ES-I3 (cell line): ENCODE measurements around the gene MFAP1.
"Not testable (repeated sequence)": the region's sequence is repeated elsewhere in the genome, so short reads cannot be mapped to it uniquely, and the experiment has no call there.

Source experiments
- H3K36me3 ChIP-seq: 2 replicates; pipeline ENCODE4 v1.6.1; 2013; ENCODE audit warnings: mild to moderate bottlenecking, low read length, control low read depth, moderate library complexity; ENCODE audit not compliant: insufficient read depth
- H3K4me1 ChIP-seq: 2 replicates; pipeline ENCODE4 v1.6.1; 2013; ENCODE audit warnings: mild to moderate bottlenecking, control low read depth, low read length; ENCODE audit not compliant: insufficient read depth
- H3K9ac ChIP-seq: 2 replicates; pipeline ENCODE4 v1.6.1; 2013; ENCODE audit warnings: low read depth, mild to moderate bottlenecking, low read length, moderate library complexity
- H3K9me3 ChIP-seq: 2 replicates; pipeline ENCODE4 v1.6.1; 2013; ENCODE audit warnings: mild to moderate bottlenecking, low read length, moderate library complexity; ENCODE audit not compliant: control insufficient read depth, insufficient read depth

The MFAP1 gene, protein sequence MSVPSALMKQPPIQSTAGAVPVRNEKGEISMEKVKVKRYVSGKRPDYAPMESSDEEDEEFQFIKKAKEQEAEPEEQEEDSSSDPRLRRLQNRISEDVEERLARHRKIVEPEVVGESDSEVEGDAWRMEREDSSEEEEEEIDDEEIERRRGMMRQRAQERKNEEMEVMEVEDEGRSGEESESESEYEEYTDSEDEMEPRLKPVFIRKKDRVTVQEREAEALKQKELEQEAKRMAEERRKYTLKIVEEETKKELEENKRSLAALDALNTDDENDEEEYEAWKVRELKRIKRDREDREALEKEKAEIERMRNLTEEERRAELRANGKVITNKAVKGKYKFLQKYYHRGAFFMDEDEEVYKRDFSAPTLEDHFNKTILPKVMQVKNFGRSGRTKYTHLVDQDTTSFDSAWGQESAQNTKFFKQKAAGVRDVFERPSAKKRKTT

DNA sequence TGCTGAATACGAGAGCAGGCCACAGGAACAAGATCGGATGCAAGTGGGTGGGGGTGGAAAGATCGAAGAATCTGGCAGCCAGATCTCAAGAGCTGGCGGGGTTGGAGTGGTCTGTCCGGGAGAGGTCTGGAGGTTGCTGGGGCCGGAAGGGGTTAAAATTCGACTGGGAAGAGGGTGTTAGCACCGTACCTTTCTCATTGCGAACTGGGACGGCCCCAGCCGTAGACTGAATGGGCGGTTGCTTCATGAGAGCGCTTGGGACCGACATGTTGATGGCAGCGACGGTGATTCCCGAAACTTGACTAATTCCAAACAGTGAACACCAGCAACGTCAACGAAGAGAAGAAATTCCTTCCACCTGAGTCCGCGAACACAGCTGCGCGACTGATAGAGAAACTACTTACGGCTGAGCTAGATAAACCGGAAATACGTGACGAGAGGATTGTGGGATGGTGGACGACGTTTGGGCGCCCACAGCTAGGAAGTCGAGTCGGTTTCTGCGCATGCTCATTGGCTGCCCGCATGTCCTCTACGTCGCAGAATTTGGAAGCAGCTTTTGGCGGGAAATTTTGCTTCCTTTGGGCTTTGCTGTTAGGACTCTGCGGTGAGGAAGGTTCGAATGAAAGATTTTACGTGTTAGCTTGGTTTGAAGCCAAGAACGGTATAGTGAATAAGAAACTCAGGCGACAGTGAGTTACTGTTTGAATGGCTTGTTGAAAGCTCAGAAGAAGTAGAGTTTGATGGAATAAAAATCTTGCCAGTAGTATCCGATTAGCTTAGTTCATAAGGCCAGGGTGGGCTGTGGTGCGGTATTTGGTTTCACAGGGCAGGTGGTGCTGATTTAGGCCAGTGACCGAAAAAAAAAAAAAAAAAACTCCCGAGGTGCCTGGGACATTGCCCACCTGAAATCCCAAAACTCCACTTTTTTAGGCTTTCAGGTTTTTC is at the start of gene MFAP1:
Gene MFAP1, minus strand, starts transcription at position 389 of the 945 bp plus-strand sequence. Its CDS starts 121 bp downstream, at position 268.
- Histone ChIP-seq H3K36me3 (no peaks in the 10 kb centered on the region; the same call in 1 of the 2 replicates), H3K9ac (peak within 1 kb of the TSS; percentile 92), H3K9me3 (no peaks in the 10 kb centered on the region), H3K4me1 (no peaks in the 10 kb centered on the region)

DNA sequence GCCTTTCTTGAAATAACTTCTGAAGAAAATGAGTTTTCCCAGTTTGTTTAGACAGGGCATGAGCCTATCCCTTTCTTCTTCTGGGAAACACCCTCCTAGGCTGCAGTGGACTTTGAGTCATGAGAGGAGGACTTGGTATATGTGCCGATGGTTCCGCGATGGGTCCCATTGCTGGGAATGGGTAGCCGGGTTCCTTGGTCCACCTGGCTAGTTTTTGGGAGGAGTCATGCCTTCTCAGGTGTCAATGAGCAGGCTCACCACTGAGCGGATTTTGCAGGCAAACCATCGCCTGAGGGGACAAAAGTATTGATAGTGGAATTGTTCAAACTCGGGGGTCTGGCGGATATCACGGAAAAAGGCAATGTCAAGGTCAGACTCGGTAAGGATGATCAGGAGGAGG is 49.2 kb upstream of the MFAP1 start:
- H3K36me3 ChIP-seq = no peaks in the 10 kb centered on the region
- no peaks in the 10 kb centered on the region for H3K9me3 ChIP-seq
- no peaks in the 10 kb centered on the region for H3K4me1 ChIP-seq
- no peak overlapping the region for H3K9ac ChIP-seq

DNA sequence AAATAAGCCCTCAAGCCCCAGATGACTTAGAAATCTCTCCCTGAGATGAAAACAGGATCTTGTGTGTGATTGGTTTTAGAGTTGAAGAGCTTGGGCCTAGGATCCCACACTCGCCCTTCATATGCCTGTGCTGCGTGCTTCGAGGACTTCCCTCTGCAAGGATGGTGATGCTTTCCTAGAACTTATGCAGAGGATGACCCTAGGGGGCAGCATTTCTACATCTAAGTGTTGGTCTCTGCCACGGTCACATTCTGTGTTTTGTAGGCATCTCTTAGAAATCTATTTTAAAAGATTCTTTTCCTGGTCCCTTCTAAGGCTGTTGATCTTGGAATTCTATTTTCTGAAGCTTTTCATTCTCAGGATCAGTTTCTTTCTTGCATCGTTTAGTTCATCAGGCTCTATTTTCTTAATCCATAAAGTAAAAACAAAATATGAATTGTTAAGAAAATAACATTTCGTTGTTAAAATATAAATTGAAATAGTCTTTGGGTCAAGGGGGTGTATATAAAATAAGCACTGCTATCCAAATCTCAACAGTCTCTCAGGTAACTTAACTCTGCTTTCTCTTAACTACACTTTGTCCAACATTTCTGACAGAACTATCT is 48.0 kb upstream of the MFAP1 start:
- H3K4me1 ChIP-seq = no peaks in the 10 kb centered on the region
- H3K9ac ChIP-seq = no peak overlapping the region
- H3K9me3 ChIP-seq = no peaks in the 10 kb centered on the region
- H3K36me3 ChIP-seq = no peaks in the 10 kb centered on the region

DNA sequence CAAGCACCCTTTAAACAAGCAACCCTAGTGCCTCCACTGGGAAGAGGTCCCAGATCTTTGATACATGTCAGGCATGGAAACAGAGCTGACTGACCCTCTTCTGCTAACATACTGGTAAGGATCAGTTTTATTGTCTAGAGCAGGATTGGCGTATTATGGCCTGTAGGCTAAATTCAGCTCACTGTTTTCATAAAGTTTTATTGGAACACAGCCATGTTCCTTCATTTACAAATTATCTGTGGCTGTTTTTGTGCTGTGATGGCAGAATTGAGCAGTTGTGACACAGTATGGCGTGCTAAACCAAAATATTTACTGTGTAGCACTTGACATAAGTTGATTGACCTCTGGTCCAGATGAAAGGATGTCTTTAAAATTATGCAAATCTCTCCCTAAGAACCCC is 47.3 kb upstream of the MFAP1 start:
- Histone ChIP-seq H3K4me1 (no peaks in the 10 kb centered on the region), H3K9me3 (no peaks in the 10 kb centered on the region), H3K36me3 (no peaks in the 10 kb centered on the region), H3K9ac (no peak overlapping the region)

DNA sequence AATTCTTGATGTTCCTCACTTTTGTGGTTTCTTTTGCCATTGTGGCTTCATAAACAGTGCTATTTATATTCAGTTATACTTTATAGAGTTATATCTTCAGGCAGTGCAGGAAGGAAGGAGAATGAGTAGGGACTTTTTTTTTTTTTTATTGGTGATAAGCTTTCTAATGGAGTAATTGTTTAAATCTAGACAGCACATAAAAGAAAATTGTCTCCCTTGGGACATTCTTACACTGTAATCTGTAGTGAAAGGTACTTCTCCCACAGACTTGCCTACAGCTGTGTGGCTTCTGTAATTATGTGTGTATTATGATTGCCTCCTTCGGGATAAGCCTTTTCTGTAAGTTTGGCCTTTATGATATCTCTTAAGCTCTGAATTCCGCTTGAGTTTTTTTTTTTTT is 43.9 kb upstream of the MFAP1 start:
- H3K4me1 ChIP-seq = no peaks in the 10 kb centered on the region
- no peak overlapping the region for H3K9ac ChIP-seq
- no peaks in the 10 kb centered on the region for H3K9me3 ChIP-seq
- H3K36me3 ChIP-seq = no peaks in the 10 kb centered on the region

DNA sequence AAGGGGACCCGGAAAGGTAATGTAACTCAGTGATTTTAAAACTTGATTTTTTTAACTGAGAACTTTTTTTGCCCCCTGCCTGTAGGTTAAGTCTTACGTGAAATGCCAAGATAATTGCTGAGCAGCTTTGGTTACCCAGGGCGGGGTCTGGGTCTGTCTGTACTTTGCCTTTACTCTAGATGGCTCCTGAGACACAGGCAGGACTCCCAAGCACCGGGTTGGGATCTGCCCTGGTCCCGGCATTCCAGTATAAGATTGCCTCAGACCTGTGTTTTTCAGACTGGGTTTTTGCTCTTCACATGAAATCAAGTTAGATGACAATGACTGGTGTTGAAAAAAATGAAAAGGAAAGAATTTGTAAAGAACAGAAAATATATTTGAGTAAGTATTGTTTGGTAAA is 42.6 kb upstream of the MFAP1 start:
- H3K9me3 ChIP-seq = no peaks in the 10 kb centered on the region
- H3K36me3 ChIP-seq = no peaks in the 10 kb centered on the region
- H3K9ac ChIP-seq = no peak overlapping the region
- no peaks in the 10 kb centered on the region for H3K4me1 ChIP-seq

DNA sequence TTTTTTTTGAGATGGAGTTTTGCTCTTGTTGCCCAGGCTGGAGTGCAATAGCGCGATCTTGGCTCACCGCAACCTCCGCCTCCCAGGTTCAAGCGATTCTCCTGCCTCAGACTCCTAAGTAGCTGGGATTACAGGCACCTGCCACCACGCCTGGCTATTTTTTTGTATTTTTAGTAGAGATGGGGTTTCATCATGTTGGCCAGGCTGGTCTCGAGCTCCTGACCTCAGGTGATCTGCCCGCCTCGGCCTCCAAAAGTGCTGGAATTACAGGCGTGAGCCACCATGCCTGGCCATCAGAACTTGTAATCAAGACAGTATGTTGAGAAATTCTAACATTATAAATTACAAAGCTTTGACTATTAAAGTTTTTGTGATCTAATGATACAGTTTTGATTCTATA is 42.1 kb upstream of the MFAP1 start:
- H3K9me3 ChIP-seq = not testable (repeated sequence)

DNA sequence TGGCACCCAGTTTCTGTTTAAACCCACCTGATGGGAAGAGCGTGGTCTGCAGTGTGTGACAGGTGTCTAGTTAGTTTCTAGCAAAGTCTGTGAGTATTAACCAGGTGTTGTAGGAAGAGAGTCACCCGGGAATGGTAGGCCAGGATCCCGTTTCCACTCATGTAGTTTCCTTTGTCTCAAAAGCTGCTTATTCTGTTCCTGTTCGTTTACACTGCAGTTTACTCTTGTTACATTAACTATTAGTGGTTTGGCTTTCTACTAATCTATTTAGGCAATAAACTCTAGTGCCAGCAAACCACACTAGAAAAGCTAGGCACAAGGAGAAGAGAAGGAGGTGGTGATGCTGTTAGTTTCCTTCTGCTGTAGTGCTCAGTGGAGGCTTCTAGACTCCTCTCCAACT is 35.1 kb upstream of the MFAP1 start:
- Histone ChIP-seq H3K36me3 (peaks cover 7% of the 10 kb centered on the region; the same call in 1 of the 2 replicates), H3K9ac (no peak overlapping the region), H3K4me1 (no peaks in the 10 kb centered on the region)

More for the DNA sequence above, 42.1 kb upstream of the MFAP1 start:
- H3K36me3 ChIP-seq, H3K9ac ChIP-seq, H3K4me1 ChIP-seq: not testable (repeated sequence)

DNA sequence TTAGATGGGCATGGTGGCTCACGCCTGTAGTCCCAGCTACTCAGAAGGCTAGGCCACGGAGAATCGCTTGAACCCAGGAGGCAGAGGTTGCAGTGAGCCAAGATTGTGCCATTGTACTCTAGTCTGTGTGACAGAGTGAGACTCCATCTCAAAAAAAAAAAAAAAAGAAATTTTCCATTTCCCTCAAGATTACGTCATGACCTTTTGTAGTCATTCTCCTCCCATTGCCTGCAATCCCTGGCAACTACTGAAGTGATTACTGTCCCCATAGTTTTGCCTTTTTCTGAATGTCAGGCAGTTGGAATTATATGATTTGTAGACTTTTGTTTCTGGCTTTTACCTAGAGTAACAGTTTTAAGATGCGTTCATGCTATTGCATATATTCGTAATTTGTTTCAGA is 30.3 kb upstream of the MFAP1 start:
- Histone ChIP-seq H3K36me3 (peaks cover 7% of the 10 kb centered on the region; the same call in 1 of the 2 replicates), H3K9ac (no peak overlapping the region)

More for the DNA sequence above, 35.1 kb upstream of the MFAP1 start:
- no peaks in the 10 kb centered on the region for H3K9me3 ChIP-seq

DNA sequence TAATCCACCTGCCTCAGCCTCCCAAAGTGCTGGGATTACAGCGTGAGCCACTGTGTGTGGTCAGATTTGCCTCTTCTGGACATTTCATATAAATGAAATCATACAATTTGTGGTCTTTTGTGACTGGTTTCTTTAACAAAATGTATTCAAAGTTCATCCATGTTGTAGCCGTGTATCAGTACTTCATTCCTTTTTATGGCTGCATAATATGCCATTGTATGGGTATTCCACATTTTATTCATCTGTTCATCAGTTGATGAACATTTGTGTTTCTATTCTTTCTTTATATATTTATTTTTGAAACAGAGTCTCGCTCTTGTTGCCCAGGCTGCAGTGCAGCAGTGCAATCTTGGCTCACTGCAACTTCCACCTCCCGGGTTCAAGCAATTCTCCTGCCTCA is 28.1 kb upstream of the MFAP1 start:
- Histone ChIP-seq H3K9ac (no peak overlapping the region), H3K9me3 (no peaks in the 10 kb centered on the region), H3K36me3 (no peaks in the 10 kb centered on the region), H3K4me1 (no peaks in the 10 kb centered on the region)

More for the DNA sequence above, 30.3 kb upstream of the MFAP1 start:
- no peaks in the 10 kb centered on the region for H3K9me3 ChIP-seq
- no peaks in the 10 kb centered on the region for H3K4me1 ChIP-seq

DNA sequence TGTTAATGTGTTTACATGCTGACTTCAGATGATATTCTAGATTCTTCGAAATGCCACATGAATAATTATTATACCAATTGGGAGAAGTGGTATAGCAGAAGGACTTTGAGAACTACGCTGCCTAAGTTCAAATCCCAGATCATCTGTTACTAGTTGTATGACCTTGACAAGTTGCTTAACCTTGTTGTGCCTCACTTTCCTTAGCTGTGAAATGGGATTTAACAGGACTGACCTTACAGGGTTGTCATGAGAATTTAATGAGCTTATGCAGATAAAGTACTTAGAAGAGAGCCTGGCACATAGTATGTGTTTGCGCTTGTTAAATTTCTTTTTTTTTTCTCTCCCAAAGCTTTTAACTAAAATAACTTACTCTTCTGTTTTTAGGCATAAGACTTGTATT is 26.8 kb upstream of the MFAP1 start:
- Histone ChIP-seq H3K9me3 (no peaks in the 10 kb centered on the region), H3K36me3 (no peaks in the 10 kb centered on the region), H3K4me1 (no peaks in the 10 kb centered on the region), H3K9ac (no peak overlapping the region)

DNA sequence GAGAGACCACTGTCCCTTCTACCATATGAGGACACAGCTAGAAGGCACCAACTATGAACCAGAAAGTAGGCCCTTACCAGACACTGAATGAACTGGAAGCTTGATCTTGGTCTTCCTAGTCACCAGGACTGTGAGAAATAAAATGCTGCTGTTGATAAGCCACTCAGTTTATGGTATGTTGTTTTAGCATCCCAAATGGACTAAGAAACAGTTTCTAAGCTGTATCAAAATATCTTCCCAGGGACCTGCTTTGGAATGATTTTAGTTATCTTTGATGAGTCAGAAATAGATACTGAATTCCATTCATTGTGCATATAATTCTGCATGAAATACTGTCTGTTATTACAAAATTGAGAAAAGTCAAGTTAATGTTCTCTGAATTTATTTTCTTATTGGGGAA is 20.9 kb upstream of the MFAP1 start:
- no peaks in the 10 kb centered on the region for H3K36me3 ChIP-seq
- H3K9me3 ChIP-seq = no peaks in the 10 kb centered on the region
- H3K9ac ChIP-seq = no peak overlapping the region
- H3K4me1 ChIP-seq = no peaks in the 10 kb centered on the region

DNA sequence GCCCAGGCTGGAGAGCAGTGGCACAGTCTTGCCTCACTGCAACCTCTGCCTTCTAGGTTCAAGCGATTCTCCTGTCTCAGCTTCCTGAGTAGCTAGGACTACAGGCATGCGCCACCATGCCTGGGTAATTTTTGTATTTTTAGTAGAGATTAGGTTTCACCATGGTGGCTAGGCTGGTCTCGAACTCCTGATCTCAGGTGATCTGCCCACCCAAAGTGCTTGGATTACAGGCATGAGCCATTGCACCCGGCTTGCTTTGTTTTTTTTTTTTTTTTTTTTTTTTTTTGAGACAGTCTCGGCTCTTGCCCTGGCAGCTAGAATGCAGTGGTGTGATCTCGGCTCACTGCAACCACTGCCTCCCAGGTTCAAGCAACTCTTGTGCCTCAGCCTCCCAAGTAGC is 8.0 kb upstream of the MFAP1 start:
- H3K9ac ChIP-seq, H3K36me3 ChIP-seq, H3K9me3 ChIP-seq, H3K4me1 ChIP-seq: not testable (repeated sequence)

DNA sequence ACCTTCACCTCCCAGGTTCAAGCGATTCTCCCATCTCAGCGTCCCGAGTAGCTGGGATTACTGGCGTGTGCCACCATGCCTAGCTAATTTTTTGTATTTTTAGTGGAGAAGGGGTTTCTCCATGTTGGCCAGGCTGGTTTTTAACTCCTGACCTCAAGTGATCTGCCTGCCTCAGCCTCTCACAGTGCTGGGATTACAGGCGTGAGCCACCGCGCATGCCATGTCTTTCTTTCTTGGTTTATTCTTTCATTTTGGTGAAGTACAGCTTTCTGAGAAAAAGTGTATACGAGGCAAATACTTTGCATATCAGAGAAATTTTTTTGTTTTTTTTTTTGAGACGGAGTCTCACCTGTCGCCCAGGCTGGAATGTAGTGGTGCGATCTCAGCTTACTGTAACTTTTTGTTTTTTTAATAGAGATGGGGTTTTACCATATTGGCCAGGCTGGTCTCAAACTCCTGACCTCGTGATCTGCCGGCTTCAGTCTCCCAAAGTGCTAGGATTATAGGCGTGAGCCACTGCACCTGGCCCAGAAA is 7.1 kb upstream of the MFAP1 start:
- H3K9me3 ChIP-seq, H3K4me1 ChIP-seq, H3K36me3 ChIP-seq, H3K9ac ChIP-seq: not testable (repeated sequence)
